ENCODE data around the gene UPK3BL2.
A peak's percentile ranks its signal among the peaks of the same experiment; 100 is the strongest.
"Not testable (repeated sequence)": the region's sequence is repeated elsewhere in the genome, so short reads cannot be mapped to it uniquely, and the experiment has no call there.

The UPK3BL2 gene

GRCh38 chr7:102543596-102543995 is at the start of gene UPK3BL2:
Gene UPK3BL2 (minus strand): TSS chr7:102543696. CDS start chr7:102543636, 60 bp downstream.
- intact Hi-C loops (cut with DNase I; ENCODE audit: low total_unique reads); H3K9me3 ChIP-seq; H3K27me3 ChIP-seq; H3K4me3 ChIP-seq; DNase-seq; H3K4me1 ChIP-seq; H3K36me3 ChIP-seq; H3K27ac ChIP-seq: not testable (repeated sequence)

GRCh38 chr7:102592477-102593019 is 49.1 kb upstream of the UPK3BL2 start:
- H3K27me3 ChIP-seq; H3K27ac ChIP-seq; H3K9me3 ChIP-seq; H3K4me3 ChIP-seq; H3K36me3 ChIP-seq; intact Hi-C loops (cut with DNase I; ENCODE audit: low total_unique reads); H3K4me1 ChIP-seq: not testable (repeated sequence)
- DNase-seq, result peak; percentile 28 to 77

- H3K27ac ChIP-seq; DNase-seq; intact Hi-C loops (cut with DNase I; ENCODE audit: low total_unique reads); H3K27me3 ChIP-seq; H3K4me3 ChIP-seq; H3K36me3 ChIP-seq; H3K9me3 ChIP-seq; H3K4me1 ChIP-seq: not testable (repeated sequence)
These were observed 46.4 kb upstream of the UPK3BL2 start for GRCh38 chr7:102589857-102590256.

- H3K9me3 ChIP-seq; H3K4me1 ChIP-seq; intact Hi-C loops (cut with DNase I; ENCODE audit: low total_unique reads); H3K36me3 ChIP-seq; H3K27me3 ChIP-seq; H3K4me3 ChIP-seq; DNase-seq; H3K27ac ChIP-seq: not testable (repeated sequence)
These were observed 40.0 kb upstream of the UPK3BL2 start for GRCh38 chr7:102583495-102583894.

- H3K27ac ChIP-seq; intact Hi-C loops (cut with DNase I; ENCODE audit: low total_unique reads); H3K36me3 ChIP-seq; DNase-seq; H3K4me3 ChIP-seq; H3K9me3 ChIP-seq; H3K4me1 ChIP-seq; H3K27me3 ChIP-seq: not testable (repeated sequence)
These were observed 38.2 kb upstream of the UPK3BL2 start for GRCh38 chr7:102581722-102582121.

GRCh38 chr7:102578486-102578885 is 35.0 kb upstream of the UPK3BL2 start:
- H3K36me3 ChIP-seq; H3K9me3 ChIP-seq; H3K4me1 ChIP-seq; H3K27me3 ChIP-seq; H3K27ac ChIP-seq; H3K4me3 ChIP-seq; intact Hi-C loops (cut with DNase I; ENCODE audit: low total_unique reads): not testable (repeated sequence)
- peak; percentile 20 to 46 for DNase-seq

GRCh38 chr7:102577315-102578240 is 34.1 kb upstream of the UPK3BL2 start:
- DNase-seq, result peak in 1 of 2 donors; percentile 17
- intact Hi-C loops (cut with DNase I; ENCODE audit: low total_unique reads); H3K9me3 ChIP-seq; H3K4me3 ChIP-seq; H3K36me3 ChIP-seq; H3K4me1 ChIP-seq; H3K27ac ChIP-seq; H3K27me3 ChIP-seq: not testable (repeated sequence)

- H3K27ac ChIP-seq; H3K4me1 ChIP-seq; DNase-seq; H3K9me3 ChIP-seq; H3K4me3 ChIP-seq; intact Hi-C loops (cut with DNase I; ENCODE audit: low total_unique reads); H3K36me3 ChIP-seq; H3K27me3 ChIP-seq: not testable (repeated sequence)
These were observed 32.9 kb upstream of the UPK3BL2 start for GRCh38 chr7:102576363-102576762.

GRCh38 chr7:102574607-102575006 is 31.1 kb upstream of the UPK3BL2 start:
- DNase-seq; H3K9me3 ChIP-seq; H3K4me3 ChIP-seq; H3K36me3 ChIP-seq; H3K27me3 ChIP-seq; intact Hi-C loops (cut with DNase I; ENCODE audit: low total_unique reads); H3K4me1 ChIP-seq; H3K27ac ChIP-seq: not testable (repeated sequence)

- H3K4me1 ChIP-seq; H3K27me3 ChIP-seq; H3K9me3 ChIP-seq; H3K36me3 ChIP-seq; intact Hi-C loops (cut with DNase I; ENCODE audit: low total_unique reads): not testable (repeated sequence)
- peak within 1 kb of the TSS; percentile 73 to 80 for H3K4me3 ChIP-seq
- peak within 1 kb of the TSS; percentile 78 to 83 for H3K27ac ChIP-seq
- DNase-seq, result peak; percentile 88 to 99
- peak; percentile 37 to 56 for TF ChIP-seq CTCF (IDR thresholded peaks at IDR 0.05)
These were observed 29.1 kb upstream of the UPK3BL2 start, which contains the start of gene POLR2J3 for GRCh38 chr7:102572261-102573239. Gene POLR2J3 (minus strand): TSS chr7:102572583. CDS start chr7:102572521, 62 bp downstream.

GRCh38 chr7:102568620-102569019 is 25.1 kb upstream of the UPK3BL2 start:
- intact Hi-C loops (cut with DNase I; ENCODE audit: low total_unique reads), result not testable (repeated sequence)

GRCh38 chr7:102550808-102551422 is 7.4 kb upstream of the UPK3BL2 start, which contains the start of gene SPDYE2:
Gene SPDYE2 (plus strand): TSS chr7:102551226. CDS start chr7:102553256, 2,030 bp downstream.
- DNase-seq; H3K4me1 ChIP-seq; H3K27me3 ChIP-seq; H3K9me3 ChIP-seq; intact Hi-C loops (cut with DNase I; ENCODE audit: low total_unique reads); H3K4me3 ChIP-seq; H3K36me3 ChIP-seq; H3K27ac ChIP-seq: not testable (repeated sequence)

More at GRCh38 chr7:102568620-102569019, 25.1 kb upstream of the UPK3BL2 start:
- not testable (repeated sequence) for H3K4me1 ChIP-seq, H3K36me3 ChIP-seq, H3K4me3 ChIP-seq, DNase-seq, H3K27me3 ChIP-seq, H3K27ac ChIP-seq, H3K9me3 ChIP-seq
